Kidney (tissue), 14 donors: ENCODE data around the gene RAB4A. TPM values are rescaled to one million over a fixed set of nuclear protein-coding genes. Genes with fewer than 3 reads are reported as not detected.
A peak's percentile ranks its signal among the peaks of the same experiment; 100 is the strongest.

Experiments used
- DNase-seq, 5 donors: peaks; one replicate each; pipeline ENCODE4 v3.0.0-alpha.2; 2013 to 2020
- FAIRE-seq: peaks from 2 replicates; lab custom pipeline; 2012; peaks lifted over from hg19 to GRCh38; lab: Jason Lieb, UNC
- H3K27ac ChIP-seq, 2 donors: one replicate each; pipeline ENCODE4 v1.7.0; 2013; ENCODE audit warnings: low read depth in 2 of 2, low read length in 2 of 2, inconsistent platforms in 1 of 2
- H3K27me3 ChIP-seq: one replicate; pipeline ENCODE4 v1.7.1; 2013; ENCODE audit warnings: low read length, inconsistent platforms; ENCODE audit not compliant: control insufficient read depth, insufficient read depth
- H3K36me3 ChIP-seq, 3 donors: one replicate each; pipeline versions ENCODE4 v1.7.0 to v1.7.1; 2013; ENCODE audit warnings: low read length in 3 of 3, control low read depth in 1 of 3, inconsistent platforms in 1 of 3; ENCODE audit not compliant: insufficient read depth in 3 of 3, control insufficient read depth in 2 of 3
- H3K4me1 ChIP-seq, 3 donors: one replicate each; pipeline versions ENCODE4 v1.7.0 to v1.7.1; 2013; ENCODE audit warnings: low read length in 3 of 3, inconsistent platforms in 1 of 3, low read depth in 1 of 3; ENCODE audit not compliant: control insufficient read depth in 2 of 3, insufficient read depth in 2 of 3
- H3K4me3 ChIP-seq, 3 donors: one replicate each; pipeline versions ENCODE4 v1.7.0 to v1.8.1; 2013; ENCODE audit warnings: low read length in 3 of 3, control low read depth in 1 of 3, inconsistent platforms in 1 of 3
- H3K9ac ChIP-seq, 3 donors: one replicate each; pipeline versions ENCODE4 v1.7.0 to v1.7.1; 2013; ENCODE audit warnings: low read length in 3 of 3, control low read depth in 1 of 3, inconsistent platforms in 1 of 3
- H3K9me3 ChIP-seq, 3 donors: one replicate each; pipeline versions ENCODE4 v1.7.0 to v1.7.1; 2013; ENCODE audit warnings: low read length in 3 of 3, control low read depth in 1 of 3, inconsistent platforms in 1 of 3; ENCODE audit not compliant: control insufficient read depth in 2 of 3, insufficient read depth in 1 of 3
- intact Hi-C: fragments of 100-400 bp; cut with DNase I; formaldehyde crosslinking; loops from one replicate; pipeline ENCODE4 v1.11.1; 2022
- polyA plus RNA-seq: library from polyadenylated mRNA; stranded (reverse); fragments of 350-450 nt; fragmentation: Illumina TruSeq; extraction: RNeasy Lipid Tissue Mini Kit (QIAGEN cat#74804); gene quantifications from one replicate; pipeline ENCODE4 v1.2.3, GENCODE V29; 2014; ENCODE audit warnings: low read depth, low replicate concordance; ENCODE audit not compliant: insufficient read depth
- total RNA-seq: library from RNA; stranded (reverse); fragmentation: NEBNext Ultra II Directional; extraction: Animal tissue kit (Norgen Biotek cat#: 25700); gene quantifications from one replicate; pipeline ENCODE4 v1.2.1, GENCODE V29; 2021
- TF ChIP-seq, protein P1 (sequence below): IDR thresholded peaks from 3 replicates; pipeline ENCODE4 v1.5.1; 2012; ENCODE audit warnings: mild to moderate bottlenecking, moderate library complexity, borderline replicate concordance; ENCODE audit not compliant: insufficient read depth; ENCODE audit errors: extremely low read depth
- donor health status: control.
- donor health status: control.
- donor health status: control.
- donor health status: control.
- donor health status: control.
- donor health status: DM: yes; HTN: yes; CAD: no.
- donor health status: Normal renal cell carcinoma (clear cell type).

The RAB4A gene
- total and polyA plus RNA-seq, 2 donors from 2014 or later: 38.3 to 56.0 TPM

- Histone ChIP-seq H3K9ac (no peak overlapping the region), H3K27ac (no peak overlapping the region), H3K4me3 (no peak overlapping the region), H3K9me3 (no peaks in the 10 kb centered on the region), H3K4me1 (no peaks in the 10 kb centered on the region), H3K36me3 (peaks cover 0 to 11% (median 0%) of the 10 kb centered on the region in 3 donors), H3K27me3 (no peaks in the 10 kb centered on the region)
- TF ChIP-seq, protein P1, sequence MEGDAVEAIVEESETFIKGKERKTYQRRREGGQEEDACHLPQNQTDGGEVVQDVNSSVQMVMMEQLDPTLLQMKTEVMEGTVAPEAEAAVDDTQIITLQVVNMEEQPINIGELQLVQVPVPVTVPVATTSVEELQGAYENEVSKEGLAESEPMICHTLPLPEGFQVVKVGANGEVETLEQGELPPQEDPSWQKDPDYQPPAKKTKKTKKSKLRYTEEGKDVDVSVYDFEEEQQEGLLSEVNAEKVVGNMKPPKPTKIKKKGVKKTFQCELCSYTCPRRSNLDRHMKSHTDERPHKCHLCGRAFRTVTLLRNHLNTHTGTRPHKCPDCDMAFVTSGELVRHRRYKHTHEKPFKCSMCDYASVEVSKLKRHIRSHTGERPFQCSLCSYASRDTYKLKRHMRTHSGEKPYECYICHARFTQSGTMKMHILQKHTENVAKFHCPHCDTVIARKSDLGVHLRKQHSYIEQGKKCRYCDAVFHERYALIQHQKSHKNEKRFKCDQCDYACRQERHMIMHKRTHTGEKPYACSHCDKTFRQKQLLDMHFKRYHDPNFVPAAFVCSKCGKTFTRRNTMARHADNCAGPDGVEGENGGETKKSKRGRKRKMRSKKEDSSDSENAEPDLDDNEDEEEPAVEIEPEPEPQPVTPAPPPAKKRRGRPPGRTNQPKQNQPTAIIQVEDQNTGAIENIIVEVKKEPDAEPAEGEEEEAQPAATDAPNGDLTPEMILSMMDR: no peak
- intact Hi-C loops: no loop called here
- FAIRE-seq (no peak), DNase-seq (no peak)
Measured at GRCh38 chr1:229323885-229324553, 53.1 kb downstream of the RAB4A start.

GRCh38 chr1:229325401-229325800, 54.5 kb downstream of the RAB4A start:
- H3K9ac ChIP-seq: no peak overlapping the region
- DNase-seq: no peak
- no peaks in the 10 kb centered on the region for H3K9me3 ChIP-seq
- intact Hi-C loops: no loop called here
- H3K27ac ChIP-seq: no peak overlapping the region
- no peaks in the 10 kb centered on the region for H3K27me3 ChIP-seq
- H3K36me3 ChIP-seq: peaks cover 0 to 11% (median 0%) of the 10 kb centered on the region in 3 donors
- H3K4me3 ChIP-seq: no peak overlapping the region
- TF ChIP-seq, protein P1: no peak
- no peaks in the 10 kb centered on the region for H3K4me1 ChIP-seq
- FAIRE-seq: no peak

- Histone ChIP-seq H3K4me1 (no peaks in the 10 kb centered on the region), H3K27me3 (no peaks in the 10 kb centered on the region), H3K36me3 (peaks cover 0 to 11% (median 0%) of the 10 kb centered on the region in 3 donors), H3K4me3 (peak overlapping the region in 1 of 3 donors; percentile 24), H3K9me3 (no peaks in the 10 kb centered on the region), H3K27ac (no peak overlapping the region), H3K9ac (no peak overlapping the region)
- intact Hi-C loops: no loop called here
- DNase-seq (peak in 2 of 5 donors; percentile 47 to 75), FAIRE-seq (no peak)
- TF ChIP-seq, protein P1: no peak
Measured at GRCh38 chr1:229325853-229326487, 55.1 kb downstream of the RAB4A start.
